EL (cell line): Measurements from ENCODE around the gene ANKS1B.
A peak's percentile ranks its signal among the peaks of the same experiment; 100 is the strongest.

Experiments
- DNase-seq: peaks from one replicate; pipeline ENCODE4 v3.0.0-alpha.2; 2016

ANKS1B gene

GRCh38 chr12:99959549-99960170, 25.1 kb downstream of the ANKS1B start:
- no peak for DNase-seq

- DNase-seq = no peak
Observed at GRCh38 chr12:99957866-99958466, 26.8 kb downstream of the ANKS1B start.

- no peak for DNase-seq
Observed at GRCh38 chr12:99954724-99955123, 30.0 kb downstream of the ANKS1B start.

DNA sequence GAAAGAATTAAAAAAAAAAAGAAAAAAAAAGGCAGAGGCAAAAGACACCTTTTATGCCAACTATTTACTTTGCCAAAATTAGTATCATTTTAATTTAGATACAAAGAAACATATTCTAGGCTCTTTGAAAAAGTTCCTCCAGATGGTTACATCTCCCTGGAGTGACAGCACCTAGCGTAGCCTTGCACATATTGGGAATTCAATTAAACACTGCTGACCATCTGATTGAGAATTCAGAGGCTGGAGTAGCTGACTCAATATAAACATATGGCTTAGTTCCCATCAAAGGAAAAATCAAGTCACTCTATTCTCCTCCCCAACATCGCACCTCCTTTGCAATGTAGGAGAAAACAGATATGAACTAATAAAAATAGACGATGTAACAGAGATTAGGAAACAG, 36.4 kb downstream of the ANKS1B start:
- no peak for DNase-seq

- DNase-seq = no peak
Observed at GRCh38 chr12:99946131-99946530, 38.6 kb downstream of the ANKS1B start.

DNA sequence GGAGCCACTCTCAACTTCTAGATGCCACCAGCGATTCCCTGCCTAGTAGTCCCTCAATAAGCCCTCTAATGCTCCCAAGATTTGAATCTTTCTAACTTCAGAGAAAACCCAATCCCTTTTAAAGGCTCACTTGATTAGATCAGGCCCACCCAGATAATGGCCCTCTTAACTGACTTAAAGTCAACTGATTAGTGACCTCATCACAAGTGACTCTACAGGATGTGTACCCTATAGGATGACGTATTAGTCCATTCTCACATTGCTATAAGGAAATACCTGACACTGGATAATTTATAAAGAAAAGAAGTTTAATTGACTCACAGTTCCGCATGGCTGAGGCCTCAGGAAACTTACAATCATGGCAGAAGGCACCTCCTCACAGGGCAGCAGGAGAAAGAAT, 49.1 kb downstream of the ANKS1B start:
- DNase-seq = no peak

GRCh38 chr12:99926511-99927169, 58.1 kb downstream of the ANKS1B start:
- no peak for DNase-seq

GRCh38 chr12:99920353-99920960, 64.3 kb downstream of the ANKS1B start:
- DNase-seq = no peak

GRCh38 chr12:99917711-99918402, 66.9 kb downstream of the ANKS1B start:
- no peak for DNase-seq

- DNase-seq = peak; percentile 32
Observed at GRCh38 chr12:99916555-99916954, 68.2 kb downstream of the ANKS1B start.

DNA sequence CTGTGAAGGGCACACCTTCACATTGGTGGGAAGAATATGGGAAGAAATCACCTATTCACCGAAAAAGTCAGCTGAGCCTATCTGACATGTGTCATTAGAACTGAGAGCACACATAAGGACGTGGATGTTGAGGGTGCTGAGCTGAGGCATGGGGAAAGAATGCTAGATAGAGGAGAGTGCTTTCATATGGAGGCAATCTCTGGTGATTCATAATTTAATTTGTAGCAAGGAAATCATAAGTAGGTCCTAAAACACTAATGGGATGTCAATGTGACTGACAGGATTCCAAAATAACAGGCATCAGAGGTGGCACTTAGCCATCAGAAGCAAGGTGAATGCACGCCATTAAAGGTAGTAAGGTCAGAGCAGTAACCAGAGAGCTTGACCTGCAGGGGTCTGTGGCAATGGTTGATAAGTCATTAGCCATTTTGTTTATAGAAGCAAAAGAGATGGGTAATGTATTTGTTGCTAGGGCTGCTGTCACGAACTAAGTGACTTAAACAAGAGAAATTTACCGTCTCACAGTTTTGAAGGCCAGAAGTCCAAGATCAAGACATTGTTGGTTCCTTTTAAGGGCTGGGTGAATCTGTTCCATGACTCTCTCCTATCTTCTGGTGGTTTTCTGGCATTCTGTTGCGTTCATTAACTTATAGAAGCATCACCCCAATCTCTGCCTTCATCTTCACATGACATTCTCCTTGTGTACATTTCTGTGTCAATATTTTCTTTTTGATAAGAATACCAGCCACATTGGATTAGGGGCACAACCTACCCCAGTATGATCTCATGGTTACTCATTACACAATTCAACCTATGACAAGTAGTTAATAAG, 69.3 kb downstream of the ANKS1B start:
- peak; percentile 83 for DNase-seq

DNA sequence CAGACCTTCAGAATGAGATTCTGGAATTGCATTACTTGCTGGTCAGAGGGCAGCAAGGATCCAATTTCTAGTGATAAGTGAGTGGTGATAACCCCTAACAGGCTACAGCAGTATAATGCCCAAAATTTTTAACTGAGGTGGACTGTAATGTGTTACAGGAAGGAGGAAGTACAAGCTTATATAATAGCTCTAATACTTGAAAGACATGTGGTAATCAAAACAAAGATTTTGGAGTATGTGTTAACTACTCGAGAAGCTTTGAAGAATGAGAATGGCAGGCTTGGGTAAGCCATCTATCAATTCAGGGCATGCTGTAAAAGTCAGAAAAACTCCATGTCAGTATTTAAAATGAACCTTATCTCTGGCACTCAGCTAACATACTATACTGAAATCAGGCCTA, 70.5 kb downstream of the ANKS1B start:
- no peak for DNase-seq

DNA sequence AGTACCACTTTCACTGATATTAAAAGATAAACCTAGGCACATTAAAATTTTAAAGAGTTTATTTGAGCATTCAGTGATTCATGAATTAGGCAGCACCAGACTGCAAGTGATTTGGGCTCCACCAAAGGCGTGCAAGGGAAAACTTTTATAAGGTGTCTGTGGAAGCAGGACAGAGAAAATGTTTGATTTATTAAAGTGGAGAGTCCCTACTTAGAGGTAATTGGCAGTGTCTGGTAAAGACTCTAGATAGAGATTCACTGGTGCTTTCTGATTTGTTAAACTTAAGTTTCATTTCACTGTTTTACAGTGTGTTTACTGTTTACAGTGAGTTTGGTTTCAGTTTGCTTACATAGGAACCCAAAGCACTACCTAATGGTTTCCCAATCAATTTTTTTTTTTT, 72.8 kb downstream of the ANKS1B start:
- peak; percentile 8 for DNase-seq

- DNase-seq = peak; percentile 94
Observed at GRCh38 chr12:99911081-99911480, 73.7 kb downstream of the ANKS1B start.

- DNase-seq = no peak
Observed at GRCh38 chr12:99910342-99910741, 74.4 kb downstream of the ANKS1B start.

DNA sequence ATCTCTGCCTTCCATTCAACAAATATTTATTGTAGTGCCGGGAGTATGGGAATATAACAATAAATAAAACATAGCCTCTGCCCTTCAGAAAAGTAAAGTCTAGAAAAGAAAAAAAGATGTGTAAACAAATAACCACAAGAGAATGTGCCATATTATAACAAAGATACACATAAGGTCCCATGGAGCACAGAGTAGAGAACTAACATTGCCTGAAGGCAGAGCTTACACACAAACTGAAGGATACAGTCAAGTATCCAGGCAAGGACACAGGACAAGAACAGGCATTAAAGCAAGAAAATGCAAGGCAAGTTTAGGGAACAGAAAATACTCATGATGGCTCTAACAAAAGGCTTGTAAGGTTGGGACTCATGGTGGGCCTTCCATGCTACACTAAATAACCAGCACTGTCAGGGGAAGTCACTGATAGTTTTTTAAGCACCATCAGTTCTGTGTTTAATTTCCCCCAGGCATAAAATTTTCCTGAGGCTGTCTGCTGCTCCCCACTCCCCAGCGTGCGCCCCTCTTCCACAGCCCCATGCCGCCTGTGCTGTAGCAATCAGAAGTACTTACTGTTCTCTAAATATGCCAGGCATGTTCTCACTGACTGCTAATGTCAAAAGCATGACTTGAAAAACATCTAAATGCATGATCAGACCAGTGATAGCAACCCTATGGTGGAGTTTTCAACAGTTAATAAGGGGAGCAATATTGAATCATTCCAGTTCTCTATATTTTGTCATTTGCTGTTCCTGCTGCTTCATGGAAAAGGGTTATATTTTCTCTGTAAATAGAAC, 77.8 kb downstream of the ANKS1B start:
- DNase-seq = peak; percentile 8

- DNase-seq = no peak
Observed at GRCh38 chr12:99901181-99901580, 83.6 kb downstream of the ANKS1B start.

- DNase-seq = no peak
Observed at GRCh38 chr12:99898645-99899044, 86.1 kb downstream of the ANKS1B start.

GRCh38 chr12:99879439-99879838, 105.3 kb downstream of the ANKS1B start:
- DNase-seq = no peak

GRCh38 chr12:99875081-99875480, 109.7 kb downstream of the ANKS1B start:
- no peak for DNase-seq

DNA sequence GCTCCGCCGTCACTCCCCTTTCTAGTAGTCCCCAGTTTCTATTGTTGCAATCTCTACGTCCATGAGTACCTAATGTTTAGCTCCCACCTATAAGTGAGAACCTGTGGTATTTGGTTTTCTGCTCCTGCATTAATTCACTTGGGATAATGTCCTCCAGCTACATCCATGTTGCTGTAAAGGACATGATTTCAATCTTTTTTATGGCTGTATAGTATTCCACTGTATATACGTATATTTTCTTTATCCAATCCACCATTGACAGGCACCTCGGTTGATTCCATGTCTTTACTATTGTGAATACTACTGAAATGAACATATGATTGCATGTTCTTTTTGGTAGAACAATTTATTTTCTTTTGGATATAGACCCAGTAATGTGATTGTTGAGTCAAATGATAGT, 114.7 kb downstream of the ANKS1B start:
- no peak for DNase-seq

DNA sequence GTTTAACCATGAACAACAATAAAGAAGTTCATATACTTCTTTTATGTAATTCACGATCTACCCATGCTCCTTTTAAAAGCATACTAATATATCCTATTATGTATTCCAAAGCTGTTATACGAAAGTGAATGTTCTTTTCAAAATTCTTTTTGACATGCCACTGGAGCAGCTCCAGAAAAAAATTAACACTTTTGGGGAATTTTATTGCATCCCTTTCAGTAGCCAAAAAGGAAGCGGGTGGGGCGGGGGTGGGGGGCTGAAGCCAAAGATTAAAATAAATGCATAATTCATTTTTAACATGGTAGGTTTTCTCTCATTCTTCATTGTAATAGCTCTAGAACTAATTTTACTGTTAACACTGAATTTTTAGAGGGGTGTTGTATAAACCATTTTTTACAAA, 123.0 kb downstream of the ANKS1B start:
- DNase-seq = no peak
